BLaER1 treated with 17β-estradiol and CSF1 and Interleukin-3, amounts not matched to agents 10 nM and 100 nM (cell line): ENCODE measurements around the gene OCA2.
"Not testable (repeated sequence)": the region's sequence is repeated elsewhere in the genome, so short reads cannot be mapped to it uniquely, and the experiment has no call there.

Experiments used
- H3K27ac ChIP-seq, 11 experiments: shearing (Covaris generic); formaldehyde crosslinking; 2 replicates each; pipeline ENCODE4 v1.8.1; 2022
- H3K27me3 ChIP-seq, 11 experiments: shearing (Covaris generic); formaldehyde crosslinking; 2 replicates each; pipeline ENCODE4 v1.8.1; 2022
- H3K36me3 ChIP-seq, 11 experiments: shearing (Covaris generic); formaldehyde crosslinking; 2 replicates each; pipeline ENCODE4 v1.8.1; 2022
- H3K4me1 ChIP-seq, 10 experiments: shearing (Covaris generic); formaldehyde crosslinking; 2 replicates each; pipeline ENCODE4 v1.8.1; 2022
- H3K4me2 ChIP-seq, 11 experiments: shearing (Covaris generic); formaldehyde crosslinking; 2 replicates each; pipeline ENCODE4 v1.8.1; 2022
- H3K4me3 ChIP-seq, 10 experiments: shearing (Covaris generic); formaldehyde crosslinking; 2 replicates each; pipeline ENCODE4 v1.8.1; 2022
- H3K9ac ChIP-seq, 11 experiments: shearing (Covaris generic); formaldehyde crosslinking; 2 replicates each; pipeline ENCODE4 v1.8.1; 2022
- H3K9me3 ChIP-seq, 11 experiments: shearing (Covaris generic); formaldehyde crosslinking; replicated peaks in 1 of 11; 2 replicates each; pipeline ENCODE4 v1.8.1; 2022
- H4K20me1 ChIP-seq, 11 experiments: shearing (Covaris generic); formaldehyde crosslinking; 2 replicates each; pipeline ENCODE4 v1.8.1; 2022
- Cebpa-rat ChIP-seq, 11 experiments: shearing (Covaris generic); IDR thresholded peaks; 2 replicates each; pipeline ENCODE4 v1.8.1; 2022

The OCA2 gene

GRCh38 chr15:28014623-28015200, 84.4 kb downstream of the OCA2 start:
- peaks cover 0 to 4% (median 0%) of the 10 kb centered on the region in 11 experiments; a peak in 3 of 22 replicates for H3K9me3 ChIP-seq
- peaks cover 0 to 18% (median 12%) of the 10 kb centered on the region in 10 experiments; a peak in 14 of 20 replicates for H3K4me1 ChIP-seq
- no peaks in the 10 kb centered on the region for H3K27me3 ChIP-seq
- H3K36me3 ChIP-seq = no peaks in the 10 kb centered on the region
- H3K4me2 ChIP-seq = no peak overlapping the region
- H3K9ac ChIP-seq = no peak overlapping the region
- H3K27ac ChIP-seq = no peak overlapping the region
- TF ChIP-seq Cebpa-rat (IDR thresholded peaks at IDR 0.05) = no peak
- no peaks in the 10 kb centered on the region for H4K20me1 ChIP-seq
- no peak overlapping the region for H3K4me3 ChIP-seq

- Histone ChIP-seq H3K9ac (no peak overlapping the region), H3K4me1 (peaks cover 0 to 18% (median 12%) of the 10 kb centered on the region in 10 experiments; a peak in 14 of 20 replicates), H3K9me3 (peaks cover 0 to 9% (median 1%) of the 10 kb centered on the region in 11 experiments; a peak in 6 of 22 replicates), H3K27me3 (no peaks in the 10 kb centered on the region), H3K36me3 (no peaks in the 10 kb centered on the region), H3K27ac (no peak overlapping the region), H4K20me1 (no peaks in the 10 kb centered on the region), H3K4me3 (no peak overlapping the region), H3K4me2 (no peak overlapping the region)
- no peak for TF ChIP-seq Cebpa-rat (IDR thresholded peaks at IDR 0.05)
Measured at GRCh38 chr15:28013976-28014375, 85.1 kb downstream of the OCA2 start.

- H4K20me1 ChIP-seq = no peaks in the 10 kb centered on the region
- H3K27ac ChIP-seq = no peak overlapping the region
- H3K27me3 ChIP-seq = no peaks in the 10 kb centered on the region
- H3K9ac ChIP-seq = no peak overlapping the region
- peaks cover 0 to 14% (median 5%) of the 10 kb centered on the region in 11 experiments; a peak in 10 of 22 replicates for H3K9me3 ChIP-seq
- no peak overlapping the region for H3K4me3 ChIP-seq
- no peak for TF ChIP-seq Cebpa-rat (IDR thresholded peaks at IDR 0.05)
- peaks cover 0 to 18% (median 12%) of the 10 kb centered on the region in 10 experiments; a peak in 14 of 20 replicates for H3K4me1 ChIP-seq
- no peak overlapping the region for H3K4me2 ChIP-seq
- H3K36me3 ChIP-seq = no peaks in the 10 kb centered on the region
Measured at GRCh38 chr15:28013480-28013879, 85.6 kb downstream of the OCA2 start.

- Histone ChIP-seq H3K27me3 (no peaks in the 10 kb centered on the region), H3K9me3 (peaks cover 0 to 16% (median 5%) of the 10 kb centered on the region in 11 experiments; a peak in 10 of 22 replicates), H3K4me1 (peaks cover 0 to 5% (median 3%) of the 10 kb centered on the region in 10 experiments; a peak in 14 of 20 replicates), H3K4me3 (no peak overlapping the region), H3K36me3 (no peaks in the 10 kb centered on the region), H4K20me1 (no peaks in the 10 kb centered on the region), H3K27ac (no peak overlapping the region), H3K9ac (no peak overlapping the region), H3K4me2 (no peak overlapping the region)
- no peak for TF ChIP-seq Cebpa-rat (IDR thresholded peaks at IDR 0.05)
Measured at GRCh38 chr15:28012231-28012630, 86.9 kb downstream of the OCA2 start.

GRCh38 chr15:28008175-28008574, 90.9 kb downstream of the OCA2 start:
- H4K20me1 ChIP-seq, H3K27me3 ChIP-seq, H3K9ac ChIP-seq, H3K27ac ChIP-seq, H3K36me3 ChIP-seq, H3K4me2 ChIP-seq, H3K4me1 ChIP-seq, H3K4me3 ChIP-seq: not testable (repeated sequence)
- H3K9me3 ChIP-seq = peaks cover 0 to 28% (median 14%) of the 10 kb centered on the region in 11 experiments; a peak in 16 of 22 replicates

GRCh38 chr15:28006116-28006905, 92.8 kb downstream of the OCA2 start:
- Histone ChIP-seq H3K36me3 (no peaks in the 10 kb centered on the region), H3K27ac (no peak overlapping the region), H3K4me2 (no peak overlapping the region), H3K9me3 (peaks cover 0 to 33% (median 15%) of the 10 kb centered on the region in 11 experiments; a peak in 16 of 22 replicates), H3K27me3 (no peaks in the 10 kb centered on the region), H3K4me3 (no peak overlapping the region), H3K9ac (no peak overlapping the region), H3K4me1 (peaks cover 0 to 12% (median 10%) of the 10 kb centered on the region in 10 experiments; a peak in 14 of 20 replicates), H4K20me1 (no peaks in the 10 kb centered on the region)
- no peak for TF ChIP-seq Cebpa-rat (IDR thresholded peaks at IDR 0.05)

- Histone ChIP-seq H3K27me3 (no peaks in the 10 kb centered on the region), H3K4me3 (no peak overlapping the region), H3K9ac (no peak overlapping the region), H4K20me1 (no peaks in the 10 kb centered on the region), H3K9me3 (peaks cover 0 to 33% (median 15%) of the 10 kb centered on the region in 11 experiments; a peak in 16 of 22 replicates), H3K36me3 (no peaks in the 10 kb centered on the region), H3K4me2 (no peak overlapping the region), H3K4me1 (peaks cover 0 to 16% (median 13%) of the 10 kb centered on the region in 10 experiments; a peak in 14 of 20 replicates), H3K27ac (no peak overlapping the region)
- TF ChIP-seq Cebpa-rat (IDR thresholded peaks at IDR 0.05) = no peak
Measured at GRCh38 chr15:28005004-28005527, 94.0 kb downstream of the OCA2 start.

- Histone ChIP-seq H3K4me3 (no peak overlapping the region), H3K27ac (no peak overlapping the region), H3K36me3 (no peaks in the 10 kb centered on the region), H3K4me2 (no peak overlapping the region), H3K9ac (no peak overlapping the region), H3K9me3 (peaks cover 0 to 28% (median 12%) of the 10 kb centered on the region in 11 experiments; a peak in 14 of 22 replicates), H3K27me3 (no peaks in the 10 kb centered on the region), H3K4me1 (peaks cover 0 to 16% (median 13%) of the 10 kb centered on the region in 10 experiments; a peak in 14 of 20 replicates), H4K20me1 (no peaks in the 10 kb centered on the region)
- TF ChIP-seq Cebpa-rat (IDR thresholded peaks at IDR 0.05) = no peak
Measured at GRCh38 chr15:28004143-28005003, 94.7 kb downstream of the OCA2 start.
